Pancreas (tissue), 10 donors: ENCODE measurements around the gene TMEM135. TPM values are rescaled to one million over a fixed set of nuclear protein-coding genes. Genes with fewer than 3 reads are reported as not detected.

ENCODE experiments used
- ATAC-seq, 4 donors: fragments of 200-7000 bp; cut with Tn5 transposase; one replicate each; pipeline versions ENCODE4 v1.8.0 to v1.9.1; 2020; ENCODE audit warnings: mild to moderate bottlenecking in 4 of 4, moderate library complexity in 4 of 4
- DNase-seq, 6 donors: peaks; one replicate each; pipeline ENCODE4 v3.0.0-alpha.2; 2020
- FAIRE-seq: peaks from 2 replicates; lab custom pipeline; 2012; peaks lifted over from hg19 to GRCh38; lab: Jason Lieb, UNC
- H3K27ac ChIP-seq, 4 donors: fragments of 200-600 bp; sonication (generic); 1 replicate in 3 of 4; 2 replicates in 1 of 4; pipeline versions ENCODE4 v1.5.0 to v1.8.0; 2020
- H3K27me3 ChIP-seq, 4 donors: fragments of 200-600 bp; one replicate each; pipeline ENCODE4 v1.8.0; 2021
- H3K36me3 ChIP-seq, 3 donors: fragments of 200-600 bp; sonication (generic) in 1 of 3; one replicate each; pipeline versions ENCODE4 v1.5.0 to v1.8.0; 2020 to 2021
- H3K4me1 ChIP-seq, 3 donors: fragments of 200-600 bp; one replicate each; pipeline ENCODE4 v1.8.0; 2021
- H3K4me3 ChIP-seq, 4 donors: fragments of 200-600 bp; sonication (generic) in 2 of 4; one replicate each; pipeline versions ENCODE4 v1.5.0 to v1.8.0; 2020 to 2021
- H3K9me3 ChIP-seq, 4 donors: fragments of 200-600 bp; one replicate each; pipeline ENCODE4 v1.8.0; 2021
- CTCF ChIP-seq, 4 donors: fragments of 200-600 bp; sonication (generic) in 3 of 4; IDR thresholded peaks; one replicate each; pipeline versions ENCODE4 v1.5.0 to v1.8.0; 2021; ENCODE audit warnings: antibody characterized with exemption in 4 of 4
- WGBS, 2 donors: extraction: QIAGEN DNeasy Blood & Tissue Kit; methylation state at CpG; one replicate each; pipeline ENCODE4 v1.1.7; 2013; 5-methylcytosine and 5-hydroxymethylcytosine counted together
- intact Hi-C, 3 donors: fragments of 100-400 bp; cut with DNase I; formaldehyde crosslinking; loops; one replicate each; pipeline versions ENCODE4 v1.11.1 to v1.14.2; 2022
- polyA plus RNA-seq, 2 donors: library from polyadenylated mRNA; stranded (reverse); fragments of 200-250 nt; gene quantifications; one replicate each; pipeline ENCODE4 v1.2.3, GENCODE V29; 2013
- total RNA-seq, 6 donors: library from RNA; stranded (reverse); fragmentation: NEBNext Ultra II Directional in 4 of 6; extraction: Animal tissue kit (Norgen Biotek cat#: 25700) in 4 of 6; gene quantifications; one replicate each; pipeline versions ENCODE4 v1.2.1 to v1.2.4, GENCODE V29; 2021 to 2023
- donor health status: healthy with polysubstance abuse.
- donor health status: DM: no; HTN: no; CAD: no; lungs with moderate emphysema.
- donor health status: DM: no; HTN: no; CAD: no.
- donor health status: control.
- donor health status: control.
- donor health status: Bipolar disorder and iron deficiency.
- donor health status: DM: yes; HTN: yes; CAD: no.
- donor health status: DM: no; HTN: no; CAD: no.
- donor health status: DM: no; HTN: no; CAD: no.
- donor health status: DM: yes; HTN: yes; CAD: no.

Gene TMEM135
- total and polyA plus RNA-seq, 8 donors, result 2.6 to 10.1 (median 8.0) TPM

- FAIRE-seq, result no peak
- no peak overlapping the region for H3K4me3 ChIP-seq
- intact Hi-C loops, result no loop called here
Observed at GRCh38 chr11:87347441-87347840, 309.7 kb downstream of the TMEM135 start.

GRCh38 chr11:87347854-87348253, 310.1 kb downstream of the TMEM135 start:
- H3K27ac ChIP-seq, result no peak overlapping the region
- H3K4me1 ChIP-seq, result no peaks in the 10 kb centered on the region
- DNase-seq, result no peak
- no peak for FAIRE-seq
- ATAC-seq, result no peak
- no peaks in the 10 kb centered on the region for H3K27me3 ChIP-seq
- intact Hi-C loops, result no loop called here
- no peaks in the 10 kb centered on the region for H3K9me3 ChIP-seq
- H3K36me3 ChIP-seq, result no peaks in the 10 kb centered on the region
- TF ChIP-seq CTCF (IDR thresholded peaks at IDR 0.05), result no peak
- no peak overlapping the region for H3K4me3 ChIP-seq

More at GRCh38 chr11:87347441-87347840, 309.7 kb downstream of the TMEM135 start:
- no peaks in the 10 kb centered on the region for H3K4me1 ChIP-seq
- H3K36me3 ChIP-seq, result no peaks in the 10 kb centered on the region
- H3K27me3 ChIP-seq, result no peaks in the 10 kb centered on the region
- H3K9me3 ChIP-seq, result no peaks in the 10 kb centered on the region
- 40 to 45% methylated on average over 2 of the region's 2 CpGs for WGBS, 2 donors
- ATAC-seq (no peak), DNase-seq (no peak)
- no peak for TF ChIP-seq CTCF (IDR thresholded peaks at IDR 0.05)
- no peak overlapping the region for H3K27ac ChIP-seq

- TF ChIP-seq CTCF (IDR thresholded peaks at IDR 0.05), result no peak
- H3K9me3 ChIP-seq, result no peaks in the 10 kb centered on the region
- FAIRE-seq (no peak), ATAC-seq (no peak), DNase-seq (no peak)
- no peaks in the 10 kb centered on the region for H3K36me3 ChIP-seq
- intact Hi-C loops, result loop anchor here in 2 of 3 donors (10.0 kb wide), 2 partner anchors 73 to 1203 kb away; no protein-coding TSS in a partner anchor
- H3K4me3 ChIP-seq, result no peak overlapping the region
- no peaks in the 10 kb centered on the region for H3K4me1 ChIP-seq
- no peaks in the 10 kb centered on the region for H3K27me3 ChIP-seq
- H3K27ac ChIP-seq, result no peak overlapping the region
- 51 to 52% methylated on average over 2 of the region's 2 CpGs for WGBS, 2 donors
Observed at GRCh38 chr11:87351676-87352075, 313.9 kb downstream of the TMEM135 start.

- no peak overlapping the region for H3K4me3 ChIP-seq
- peak; percentile 98 to 100 (median 99) for TF ChIP-seq CTCF (IDR thresholded peaks at IDR 0.05)
- intact Hi-C loops, result loop anchor here in 2 of 3 donors (10.0 kb wide), 2 partner anchors 72 to 1202 kb away; no protein-coding TSS in a partner anchor
- peak; percentile 57 to 98 (median 84) for DNase-seq
- H3K27ac ChIP-seq, result no peak overlapping the region
- 19 to 22% methylated on average over 26 of the region's 26 CpGs for WGBS, 2 donors
- H3K4me1 ChIP-seq, result no peaks in the 10 kb centered on the region
- no peaks in the 10 kb centered on the region for H3K27me3 ChIP-seq
- ATAC-seq, result peak; percentile 92 to 100 (median 98)
- H3K36me3 ChIP-seq, result no peaks in the 10 kb centered on the region
- H3K9me3 ChIP-seq, result no peaks in the 10 kb centered on the region
- FAIRE-seq, result no peak
Observed at GRCh38 chr11:87352759-87353707, 315.3 kb downstream of the TMEM135 start.
